ENCODE data around the gene CALHM1. TPM values are rescaled to one million over a fixed set of nuclear protein-coding genes. Genes with fewer than 3 reads are reported as not detected.
"Not testable (repeated sequence)": the region's sequence is repeated elsewhere in the genome, so short reads cannot be mapped to it uniquely, and the experiment has no call there.

Gene CALHM1
- total RNA-seq, 1 donor from 2014 or later: not detected

GRCh38 chr10:103429647-103430046, 29.1 kb downstream of the CALHM1 start:
- FAIRE-seq (no peak), DNase-seq (ENCODE audit: low read depth) (no peak)
- no peaks in the 10 kb centered on the region for H3K27me3 ChIP-seq (ENCODE audit: control insufficient read depth, insufficient read depth, low read length)
- no peak for TF ChIP-seq CTCF (IDR thresholded peaks at IDR 0.05; ENCODE audit: insufficient read depth, low read length, severe bottlenecking)
- H3K36me3 ChIP-seq (ENCODE audit: control insufficient read depth, insufficient read depth, low read length): peaks cover 35% of the 10 kb centered on the region
- H3K4me3 ChIP-seq (ENCODE audit: low read depth, low read length): no peak overlapping the region

GRCh38 chr10:103428989-103429643, 29.6 kb downstream of the CALHM1 start:
- H3K4me3 ChIP-seq (ENCODE audit: low read depth, low read length): no peak overlapping the region
- no peaks in the 10 kb centered on the region for H3K27me3 ChIP-seq (ENCODE audit: control insufficient read depth, insufficient read depth, low read length)
- H3K36me3 ChIP-seq (ENCODE audit: control insufficient read depth, insufficient read depth, low read length): peaks cover 35% of the 10 kb centered on the region
- no peak for TF ChIP-seq CTCF (IDR thresholded peaks at IDR 0.05; ENCODE audit: insufficient read depth, low read length, severe bottlenecking)
- DNase-seq (ENCODE audit: low read depth) (no peak), FAIRE-seq (no peak)

GRCh38 chr10:103427866-103428265, 30.8 kb downstream of the CALHM1 start:
- Histone ChIP-seq H3K4me3 (ENCODE audit: low read depth, low read length) (no peak overlapping the region), H3K27me3 (ENCODE audit: control insufficient read depth, insufficient read depth, low read length) (no peaks in the 10 kb centered on the region), H3K36me3 (ENCODE audit: control insufficient read depth, insufficient read depth, low read length) (peaks cover 31% of the 10 kb centered on the region)
- no peak for DNase-seq (ENCODE audit: low read depth)
- FAIRE-seq: no peak
- TF ChIP-seq CTCF (IDR thresholded peaks at IDR 0.05; ENCODE audit: insufficient read depth, low read length, severe bottlenecking): no peak

GRCh38 chr10:103423748-103424147, 35.0 kb downstream of the CALHM1 start:
- DNase-seq (ENCODE audit: low read depth) (no peak), FAIRE-seq (no peak)
- TF ChIP-seq CTCF (IDR thresholded peaks at IDR 0.05; ENCODE audit: insufficient read depth, low read length, severe bottlenecking): no peak
- no peaks in the 10 kb centered on the region for H3K27me3 ChIP-seq (ENCODE audit: control insufficient read depth, insufficient read depth, low read length)
- H3K4me3 ChIP-seq (ENCODE audit: low read depth, low read length): no peak overlapping the region
- peaks cover 38% of the 10 kb centered on the region for H3K36me3 ChIP-seq (ENCODE audit: control insufficient read depth, insufficient read depth, low read length)

GRCh38 chr10:103419101-103419500, 39.6 kb downstream of the CALHM1 start:
- Histone ChIP-seq H3K36me3 (ENCODE audit: control insufficient read depth, insufficient read depth, low read length) (peaks cover 47% of the 10 kb centered on the region), H3K4me3 (ENCODE audit: low read depth, low read length) (no peak overlapping the region), H3K27me3 (ENCODE audit: control insufficient read depth, insufficient read depth, low read length) (no peaks in the 10 kb centered on the region)
- TF ChIP-seq CTCF (IDR thresholded peaks at IDR 0.05; ENCODE audit: insufficient read depth, low read length, severe bottlenecking): no peak
- DNase-seq (ENCODE audit: low read depth): no peak
- FAIRE-seq: no peak

GRCh38 chr10:103417601-103418000, 41.1 kb downstream of the CALHM1 start:
- Histone ChIP-seq H3K27me3 (ENCODE audit: control insufficient read depth, insufficient read depth, low read length) (no peaks in the 10 kb centered on the region), H3K4me3 (ENCODE audit: low read depth, low read length) (no peak overlapping the region), H3K36me3 (ENCODE audit: control insufficient read depth, insufficient read depth, low read length) (peaks cover 52% of the 10 kb centered on the region)
- DNase-seq (ENCODE audit: low read depth): no peak
- no peak for TF ChIP-seq CTCF (IDR thresholded peaks at IDR 0.05; ENCODE audit: insufficient read depth, low read length, severe bottlenecking)
- no peak for FAIRE-seq

- H3K4me3 ChIP-seq (ENCODE audit: low read depth, low read length); FAIRE-seq; DNase-seq (ENCODE audit: low read depth); H3K27me3 ChIP-seq (ENCODE audit: control insufficient read depth, insufficient read depth, low read length): not testable (repeated sequence)
- H3K36me3 ChIP-seq (ENCODE audit: control insufficient read depth, insufficient read depth, low read length): peaks cover 49% of the 10 kb centered on the region
Observed at GRCh38 chr10:103417148-103417469, 41.6 kb downstream of the CALHM1 start.

Data from bronchial epithelial cell (primary cell).